Inferior parietal cortex (tissue), 1 donor: Measurements from ENCODE around the gene AGPAT4.

Experiments
- DNase-seq: peaks from one replicate; pipeline ENCODE4 v3.0.0-alpha.2; 2016; ENCODE audit errors: extremely low spot score

The AGPAT4 gene

DNA sequence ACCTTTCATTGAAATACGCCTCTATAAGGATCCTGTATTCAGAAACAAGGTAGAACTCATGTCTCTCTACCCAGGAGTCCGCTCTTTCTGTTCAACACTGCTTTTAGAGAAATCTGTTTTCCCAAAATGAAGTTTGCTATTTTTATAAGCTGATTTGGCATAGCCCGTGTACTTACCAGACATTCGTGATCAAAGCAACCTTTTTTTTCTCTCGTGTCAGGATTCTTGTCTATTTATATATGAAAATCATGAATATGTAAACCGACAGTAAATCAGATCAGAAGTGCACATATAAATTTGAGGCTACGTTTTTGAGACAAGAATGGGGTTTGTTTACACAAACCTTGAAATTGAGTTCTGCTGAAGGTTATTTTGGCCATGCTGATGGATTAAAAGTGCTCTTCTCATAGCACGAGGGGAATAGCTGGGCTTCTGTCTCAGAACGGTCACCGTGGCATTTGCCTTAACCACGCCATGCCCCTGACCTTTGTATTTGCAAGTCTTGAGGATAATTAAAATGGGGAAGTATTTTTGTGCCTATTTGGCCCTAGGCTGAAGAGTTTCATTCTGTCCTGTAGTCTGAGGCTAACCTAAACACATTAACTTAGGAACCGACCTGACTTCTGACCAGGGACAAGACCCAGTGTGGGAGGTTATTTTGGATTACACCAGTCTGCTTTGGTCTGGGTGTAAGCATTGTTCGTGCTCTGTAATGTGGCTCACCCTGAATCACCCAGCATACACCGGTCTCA, 163.7 kb downstream of the AGPAT4 start:
- DNase-seq = no peak

DNA sequence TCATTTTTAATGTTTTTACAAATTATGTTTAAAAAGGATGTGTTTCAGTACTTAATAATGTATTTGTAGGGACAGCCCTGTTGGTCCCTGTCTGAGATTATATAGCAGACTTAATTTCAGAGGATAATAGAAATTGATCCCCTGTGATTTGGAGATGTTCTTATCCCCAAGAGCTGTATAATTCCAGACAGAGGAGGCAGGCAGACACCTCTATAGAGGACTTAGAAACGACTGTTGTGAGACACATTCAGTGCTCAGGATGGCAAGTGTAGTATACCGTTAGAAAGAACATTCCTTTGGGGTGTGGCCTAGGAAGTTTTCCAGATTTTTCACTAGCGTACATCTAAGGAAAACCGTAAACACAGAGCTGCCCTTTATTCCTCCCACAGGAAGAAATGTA, 164.5 kb downstream of the AGPAT4 start:
- DNase-seq = no peak

DNA sequence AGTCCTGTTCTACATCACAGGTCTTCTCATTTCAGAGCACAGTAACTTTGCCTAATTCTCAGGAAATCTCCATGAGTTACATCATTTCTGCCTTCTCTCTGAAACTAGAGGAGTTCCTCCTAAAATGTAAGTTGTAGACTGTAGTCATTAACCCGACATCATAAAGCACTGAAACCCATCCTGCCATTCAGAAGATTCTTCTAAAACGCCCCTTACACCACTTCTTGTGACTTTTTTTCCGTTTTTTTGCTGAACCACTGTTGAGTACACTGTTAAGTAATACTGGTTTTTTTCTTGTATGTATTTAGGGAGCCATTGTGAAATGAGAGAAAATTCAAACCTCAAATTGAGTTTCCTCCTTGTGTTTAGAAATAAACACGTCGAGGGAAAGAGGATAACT, 164.9 kb downstream of the AGPAT4 start:
- no peak for DNase-seq

DNA sequence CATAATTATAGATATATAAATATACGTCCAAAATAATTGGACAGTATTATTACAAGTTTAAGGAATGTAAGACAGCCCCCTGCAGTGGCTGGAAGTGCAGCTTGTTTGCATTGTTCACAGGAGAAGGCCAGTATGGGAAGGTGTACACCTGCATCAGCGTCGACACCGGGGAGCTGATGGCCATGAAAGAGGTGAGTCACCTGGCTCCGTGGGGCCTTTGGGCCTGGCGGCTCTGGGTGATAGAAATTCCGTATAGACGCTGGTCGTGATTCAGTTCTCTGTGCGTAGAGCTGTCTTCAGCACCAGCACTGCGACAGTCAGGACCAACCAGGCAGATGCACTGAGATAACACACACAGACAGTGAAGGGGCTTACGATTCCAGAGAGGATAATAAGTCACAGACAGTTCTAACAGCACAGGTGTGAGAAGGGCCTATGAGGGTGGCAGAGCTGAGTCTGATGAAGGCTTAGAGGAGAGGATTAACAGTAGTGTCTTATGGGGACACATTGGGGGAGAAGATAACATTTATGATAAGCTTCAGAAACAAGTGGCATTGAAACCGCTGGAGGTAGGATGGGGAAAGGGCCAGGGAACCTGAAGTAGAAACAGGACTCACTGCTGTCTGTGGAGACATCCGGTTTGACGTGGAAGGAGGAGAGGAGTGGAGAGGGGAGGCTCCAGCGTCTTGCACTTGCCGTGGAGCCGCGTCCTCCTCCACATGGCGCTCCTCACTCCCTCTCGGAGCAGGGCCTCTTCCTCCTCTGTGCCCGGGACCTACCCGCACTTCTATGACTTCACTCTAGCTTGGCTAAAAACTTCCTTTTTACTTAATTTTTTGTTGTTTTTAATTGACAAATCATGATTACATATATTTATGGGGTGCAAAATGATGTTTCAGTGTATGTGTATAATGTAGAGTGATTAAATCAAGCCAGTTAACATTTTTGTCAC, 165.8 kb downstream of the AGPAT4 start:
- DNase-seq = no peak

DNA sequence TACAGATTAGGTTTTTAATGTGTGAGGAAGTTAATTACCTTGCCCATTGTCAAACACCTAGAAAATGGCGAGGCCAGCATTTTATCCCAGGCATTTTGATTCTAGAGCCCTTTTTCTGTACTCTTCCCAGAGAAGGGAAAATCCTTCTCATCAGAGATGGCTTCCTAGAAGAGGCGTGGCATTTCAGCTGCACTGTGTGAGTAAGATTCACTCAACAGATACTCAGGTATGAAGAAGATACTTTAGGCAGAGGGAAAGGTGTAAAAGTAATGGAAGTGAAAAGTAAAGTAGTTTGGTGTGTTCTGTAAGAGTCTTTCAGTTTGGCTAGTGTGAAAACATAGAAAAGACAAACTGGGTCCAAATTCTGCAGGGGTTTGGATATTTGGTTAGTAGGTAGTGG, 168.5 kb downstream of the AGPAT4 start:
- no peak for DNase-seq

DNA sequence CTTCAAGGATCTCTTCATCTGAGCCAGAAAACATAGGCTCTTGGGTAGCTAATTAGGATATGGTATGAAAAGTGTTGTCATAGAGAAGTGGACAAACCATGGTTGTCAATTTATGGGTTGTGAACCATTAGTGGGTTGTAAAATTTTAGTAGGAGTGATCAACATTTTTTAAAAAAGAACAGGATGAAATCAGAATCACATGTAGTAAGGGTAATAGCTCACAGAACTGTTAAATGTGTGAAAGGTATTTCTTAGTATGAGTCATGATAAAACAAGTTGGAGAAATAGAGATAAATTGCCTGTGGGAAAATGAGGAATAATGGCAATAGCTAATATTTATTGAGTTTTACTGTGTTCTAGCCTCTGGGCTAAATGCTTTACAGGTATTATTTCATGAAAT, 168.9 kb downstream of the AGPAT4 start:
- no peak for DNase-seq

DNA sequence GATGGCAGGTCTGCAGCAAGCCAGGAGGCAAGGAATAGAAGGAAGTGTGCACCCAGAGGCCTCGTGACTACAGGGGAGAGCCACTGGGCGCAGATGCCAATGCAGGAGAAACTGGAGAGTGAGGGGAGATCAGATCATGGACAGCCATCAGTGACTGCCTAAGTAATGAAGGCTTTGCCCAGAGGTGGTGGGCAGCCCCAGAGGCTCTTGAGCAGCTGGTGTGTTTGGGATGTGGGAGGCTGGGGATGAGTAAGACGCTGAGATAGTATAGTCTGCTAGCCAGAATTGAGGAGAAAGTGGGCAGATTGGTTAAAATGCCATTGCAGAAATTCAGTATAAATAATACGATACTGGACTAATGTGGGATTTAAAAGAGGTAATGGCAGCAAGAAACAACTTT, 170.4 kb downstream of the AGPAT4 start:
- no peak for DNase-seq

DNA sequence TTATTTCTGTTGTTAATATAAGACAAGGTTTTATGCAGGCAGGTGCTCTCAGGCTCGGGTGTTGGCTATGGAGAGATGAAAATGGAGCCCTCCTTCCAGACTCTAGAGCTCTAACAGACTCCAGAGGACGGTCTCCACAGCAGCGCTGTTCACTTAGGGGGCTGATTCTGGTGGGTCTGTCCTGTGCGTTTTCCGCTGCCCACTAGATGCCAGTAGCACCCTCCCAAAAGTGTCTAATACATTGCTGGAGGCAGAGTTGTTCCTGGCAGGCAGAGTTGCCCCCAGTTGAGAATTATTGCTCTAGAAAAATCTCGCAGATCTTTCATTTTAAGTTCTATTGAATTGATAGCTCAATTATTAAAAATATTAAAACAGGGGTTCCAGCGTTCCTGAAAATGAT, 172.3 kb downstream of the AGPAT4 start:
- DNase-seq = no peak

DNA sequence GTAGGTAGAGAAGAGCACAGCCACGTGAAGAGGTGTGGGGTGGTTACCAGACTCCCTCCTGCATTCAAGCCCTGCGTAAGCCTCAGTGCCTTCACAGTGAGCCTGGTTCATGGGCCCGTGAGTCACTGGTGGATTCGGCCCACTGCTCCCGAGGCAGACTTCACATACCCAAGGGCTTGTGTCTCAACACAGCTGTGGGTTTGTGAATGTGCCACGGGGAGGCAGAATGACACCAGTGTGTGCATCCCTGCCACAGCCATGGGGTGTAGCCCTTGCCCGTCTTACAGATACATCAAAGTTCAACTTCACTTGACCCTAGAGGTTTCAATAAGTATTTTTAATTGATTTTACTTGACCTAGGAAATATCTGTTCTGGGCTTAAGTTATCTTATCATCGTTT, 173.8 kb downstream of the AGPAT4 start:
- peak; percentile 67 for DNase-seq

DNA sequence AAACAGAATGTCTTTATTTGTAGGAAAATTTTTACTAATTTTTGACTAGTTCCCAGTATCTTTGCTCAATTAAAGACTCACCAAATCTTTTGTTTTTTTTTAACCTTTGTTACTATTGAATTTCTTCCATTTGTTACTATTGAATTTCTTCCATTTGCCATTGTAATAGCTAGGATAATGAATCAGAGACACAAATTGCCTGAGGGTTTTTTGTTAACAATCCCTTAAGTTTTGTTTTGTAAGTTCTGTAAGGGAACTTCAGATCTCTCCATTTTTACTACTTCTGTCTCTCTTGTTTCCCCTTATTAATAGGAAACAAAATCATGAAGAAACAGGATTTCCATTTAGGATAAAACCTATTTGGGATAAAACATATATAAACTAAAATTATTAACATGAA, 177.9 kb downstream of the AGPAT4 start:
- no peak for DNase-seq

DNA sequence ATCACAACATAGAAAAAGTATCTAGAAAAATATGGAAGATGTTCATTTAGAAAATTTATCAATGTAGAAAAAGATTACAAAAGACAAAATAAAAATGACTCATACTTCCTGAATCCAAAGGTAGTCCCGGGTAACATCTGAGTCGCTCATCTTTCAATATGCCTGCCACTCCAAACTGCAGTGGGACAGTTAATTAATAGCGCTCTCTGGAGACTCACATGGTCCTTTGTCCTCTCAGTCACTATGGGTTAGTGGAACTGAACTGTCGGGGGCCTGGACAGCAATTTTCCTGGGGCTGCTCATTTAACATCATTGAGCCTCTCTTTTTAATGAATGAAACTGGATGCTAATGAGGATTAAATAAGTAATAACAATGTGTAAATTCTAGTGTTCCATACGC, 178.9 kb downstream of the AGPAT4 start:
- no peak for DNase-seq

DNA sequence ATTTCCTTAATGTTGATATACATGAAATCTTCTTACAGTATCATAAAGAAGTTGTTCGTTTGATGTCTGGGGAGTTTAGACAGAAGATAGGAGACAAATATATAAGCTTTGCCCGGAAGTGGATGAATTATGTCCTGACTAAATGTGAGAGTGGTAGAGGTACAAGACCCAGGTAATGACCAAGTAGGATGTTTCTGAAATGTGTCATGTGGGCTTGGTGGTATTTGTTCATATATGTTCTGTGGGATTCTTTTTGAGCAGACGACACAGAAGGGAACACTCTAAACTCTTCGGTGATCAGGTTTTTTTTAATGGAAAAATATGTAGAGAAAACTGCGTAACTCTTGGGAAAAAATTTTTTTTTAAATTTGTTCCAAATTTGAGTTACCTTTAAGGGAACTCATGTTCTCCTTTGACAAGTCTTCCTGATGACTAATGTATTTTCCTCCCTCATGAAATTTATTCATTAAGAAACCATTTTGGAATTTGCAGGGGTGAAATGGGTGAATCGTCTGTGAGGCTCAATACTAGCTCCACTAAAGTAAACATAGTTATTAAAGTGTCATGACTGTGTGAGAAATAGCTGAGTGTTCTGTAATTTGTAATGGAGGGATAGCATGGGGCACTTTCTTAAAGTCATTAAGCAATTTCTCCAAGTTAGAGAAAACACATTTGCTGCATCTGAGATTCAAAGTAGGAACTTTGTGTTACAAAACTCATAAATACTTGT, 181.7 kb downstream of the AGPAT4 start:
- no peak for DNase-seq

DNA sequence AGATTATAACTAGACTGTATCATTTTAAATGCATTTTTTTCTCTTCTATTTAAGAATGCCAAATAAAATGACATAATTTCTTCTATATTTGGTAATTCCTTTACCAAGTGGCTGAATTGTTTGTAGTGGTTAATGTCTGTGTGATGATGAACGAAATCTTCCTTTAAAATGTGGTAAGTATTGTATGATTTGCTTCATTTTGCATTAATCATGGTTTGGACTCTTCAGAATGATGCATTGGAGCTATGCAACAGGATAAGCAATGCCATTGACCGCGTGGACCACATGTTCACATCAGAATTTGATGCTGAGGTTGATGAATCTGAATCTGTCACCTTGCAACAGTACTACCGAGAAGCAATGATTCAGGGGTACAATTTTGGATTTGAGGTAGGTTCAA, 182.7 kb downstream of the AGPAT4 start:
- no peak for DNase-seq

DNA sequence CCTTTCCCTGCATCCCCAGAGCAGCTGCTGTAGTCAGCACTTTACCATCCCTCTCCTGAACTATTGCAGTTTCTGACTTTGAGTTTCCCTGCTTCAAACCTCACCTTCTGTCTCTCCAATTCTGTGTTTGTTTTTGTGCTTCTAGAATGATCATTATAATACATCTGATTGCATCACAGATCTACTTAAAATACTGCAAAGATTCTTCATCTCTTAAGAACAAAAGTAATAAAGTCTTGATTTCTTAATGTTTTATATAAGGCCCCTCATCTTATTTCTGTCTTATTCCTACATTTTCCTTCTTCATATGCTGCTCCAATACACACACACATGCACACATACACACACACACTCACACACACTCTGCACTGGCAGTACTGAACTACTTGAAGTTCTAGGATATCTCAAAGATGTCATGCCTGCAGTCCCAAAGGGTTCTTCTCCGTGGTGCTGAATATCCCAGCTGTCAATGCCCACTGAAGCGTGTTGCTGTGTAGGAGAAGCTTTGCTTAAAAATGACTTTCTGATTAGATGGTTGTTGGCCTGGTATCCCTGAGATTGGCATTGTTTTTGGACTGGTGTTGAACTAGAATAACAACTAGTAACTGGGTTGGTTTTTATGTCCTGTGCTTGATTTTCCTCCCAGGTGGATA, 185.1 kb downstream of the AGPAT4 start:
- DNase-seq = no peak

DNA sequence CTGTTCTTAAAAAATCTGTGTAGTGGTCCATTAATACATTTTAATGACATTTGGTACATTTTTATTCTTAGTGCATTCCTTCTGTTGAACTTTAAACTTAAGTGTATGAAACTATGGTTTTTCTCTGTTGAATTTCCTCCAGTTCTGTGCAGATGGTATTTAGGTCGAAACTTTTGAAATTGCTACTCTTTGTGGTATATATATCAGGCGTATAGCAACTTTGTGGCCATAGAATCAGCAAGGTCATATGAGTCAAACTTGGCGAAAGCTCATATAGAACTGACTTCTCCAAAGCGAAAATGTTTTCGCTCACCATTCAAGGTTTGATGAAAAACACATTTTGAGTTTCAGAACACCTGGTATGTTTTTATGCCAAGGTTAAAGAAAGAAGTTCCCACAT, 188.6 kb downstream of the AGPAT4 start:
- DNase-seq = no peak

DNA sequence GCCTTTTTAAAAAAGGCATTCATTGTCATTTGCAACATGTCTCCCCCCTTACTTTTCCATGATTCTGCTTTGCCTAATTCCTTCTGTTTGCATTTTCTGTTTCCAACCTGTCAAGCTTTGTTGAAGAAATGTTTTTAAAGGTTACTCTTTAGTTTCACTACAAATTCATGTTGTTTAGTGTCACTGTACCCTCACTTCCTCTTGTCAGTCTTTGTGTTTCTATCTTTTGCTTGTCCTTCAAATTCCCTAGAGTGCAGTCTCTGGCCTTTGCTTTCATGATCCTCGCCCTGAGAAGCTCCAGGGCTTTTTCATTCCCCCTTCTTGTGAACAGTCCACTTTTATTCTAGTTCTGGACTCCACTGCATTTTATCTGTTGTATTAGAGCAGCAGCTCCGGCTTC, 191.6 kb downstream of the AGPAT4 start:
- no peak for DNase-seq

DNA sequence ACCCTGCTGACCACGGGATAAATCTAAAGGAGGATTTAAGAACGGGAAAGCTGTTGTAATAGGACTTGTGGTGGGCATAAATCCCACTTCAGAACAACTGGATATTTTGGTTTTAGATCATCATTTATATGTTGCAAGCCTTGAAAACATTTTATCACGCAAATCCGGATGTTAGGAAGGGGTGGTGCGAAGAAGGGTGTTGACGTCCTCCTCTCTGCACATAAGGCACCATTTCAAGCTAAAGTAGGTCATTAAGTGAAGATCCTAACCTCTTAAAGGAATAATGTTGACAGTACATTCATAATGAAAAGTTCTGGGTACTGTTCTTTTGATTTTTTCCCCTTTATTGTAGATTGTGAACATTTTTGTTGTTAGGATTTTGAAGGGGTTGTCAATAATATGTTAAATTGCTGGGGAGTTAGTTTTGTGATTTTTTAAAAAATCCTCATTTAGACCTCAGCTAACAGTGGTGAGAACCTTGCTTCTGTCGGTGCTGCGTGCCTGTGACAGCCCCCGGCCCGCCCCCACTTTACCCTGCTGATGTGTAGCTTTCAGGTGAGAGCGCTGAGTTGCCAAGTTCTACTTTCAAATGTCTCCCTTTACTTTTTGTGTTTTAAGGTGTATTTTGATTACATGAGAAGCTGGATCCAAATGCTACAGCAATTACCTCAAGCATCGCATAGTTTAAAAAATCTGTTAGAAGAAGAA, 193.4 kb downstream of the AGPAT4 start:
- no peak for DNase-seq
